AG04450 (cell line): ENCODE results near the gene LSP1. TPM values are rescaled to one million over a fixed set of nuclear protein-coding genes. Genes with fewer than 3 reads are reported as not detected.

Source experiments
- CTCF ChIA-PET: fragments of 300-600, 350-600 bp; formaldehyde crosslinking; extraction: SDS; loops from one replicate; lab custom pipeline; 2022; ENCODE audit warnings: antibody characterized with exemption, inconsistent platforms; lab: Charles Lee
- POLR2A ChIA-PET: fragments of 350-600 bp; formaldehyde crosslinking; extraction: SDS; loops from one replicate; lab custom pipeline; 2021; ENCODE audit warnings: antibody characterized with exemption, inconsistent platforms; lab: Yijun Ruan, JAX
- DNase-seq: peaks from one replicate; pipeline ENCODE4 v3.0.0-alpha.2; 2011; ENCODE audit warnings: low read depth, low spot score
- H3K27ac ChIP-seq: one replicate; pipeline ENCODE4 v1.5.1; 2012; ENCODE audit warnings: low read depth, low read length, control low read depth
- H3K27me3 ChIP-seq: one replicate; pipeline ENCODE4 v1.6.0; 2012; ENCODE audit warnings: low read length; ENCODE audit not compliant: control insufficient read depth, insufficient read depth
- H3K4me3 ChIP-seq: 2 replicates; pipeline ENCODE4 v1.5.1; 2011; ENCODE audit warnings: mild to moderate bottlenecking, low read depth, low read length, control low read depth
- H3K9me3 ChIP-seq: 2 replicates; pipeline ENCODE4 v1.5.1; 2012; ENCODE audit warnings: low read length; ENCODE audit not compliant: control insufficient read depth, insufficient read depth
- polyA plus RNA-seq: library from polyadenylated mRNA; depleted of rRNA; stranded (reverse); fragments of >200 nt; gene quantifications from 2 replicates; pipeline ENCODE4 v1.2.3, GENCODE V29; 2011
- TF ChIP-seq, protein P1 (sequence below): IDR thresholded peaks from 2 replicates; pipeline ENCODE4 v1.5.1; 2011; ENCODE audit warnings: low read depth, low read length, control low read depth, inconsistent platforms

Gene LSP1
- polyA plus RNA-seq, 1 experiment = not detected

DNA sequence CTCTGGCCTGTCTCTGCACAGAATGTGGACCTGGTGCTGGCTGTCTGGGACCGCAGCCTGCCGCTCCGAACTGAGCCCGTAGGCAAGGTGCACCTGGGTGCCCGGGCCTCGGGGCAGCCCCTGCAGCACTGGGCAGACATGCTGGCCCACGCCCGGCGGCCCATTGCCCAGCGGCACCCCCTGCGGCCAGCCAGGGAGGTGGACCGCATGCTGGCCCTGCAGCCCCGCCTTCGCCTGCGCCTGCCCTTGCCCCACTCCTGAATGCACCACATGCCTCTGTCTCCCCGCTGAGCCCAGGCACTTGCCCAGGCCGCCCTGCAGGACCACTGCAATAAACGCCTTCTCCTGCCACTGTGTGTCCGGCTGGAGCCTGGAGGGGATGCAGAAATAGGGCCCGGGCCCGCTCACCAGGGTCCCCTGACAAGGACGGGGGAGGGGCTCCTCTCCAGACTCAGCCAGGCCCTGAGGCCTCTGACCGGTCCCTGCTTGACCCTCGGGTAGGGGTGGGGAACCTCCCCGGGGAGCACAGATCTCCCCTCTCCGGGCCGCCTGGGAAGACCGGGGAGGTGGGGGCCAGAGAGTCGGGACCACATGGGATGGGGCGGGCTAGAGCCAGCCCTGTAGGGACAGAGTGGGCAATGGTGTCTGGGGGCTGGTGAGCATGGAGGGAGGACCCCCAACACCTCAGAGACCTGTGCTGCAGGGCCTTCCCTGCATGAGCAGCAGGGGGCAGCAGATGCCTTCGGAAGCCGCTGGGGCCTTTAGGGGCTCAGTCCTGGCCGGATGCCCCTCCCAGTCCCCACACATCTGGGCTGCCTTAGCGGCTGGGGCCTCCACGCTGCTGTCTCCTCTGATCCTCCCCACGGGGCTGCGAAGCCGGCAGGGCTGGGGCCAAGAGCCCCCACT lies 15.5 kb upstream of the LSP1 start:
- no peak overlapping the region for H3K4me3 ChIP-seq
- DNase-seq = no peak
- POLR2A ChIA-PET = no interaction called here
- TF ChIP-seq, protein P1, sequence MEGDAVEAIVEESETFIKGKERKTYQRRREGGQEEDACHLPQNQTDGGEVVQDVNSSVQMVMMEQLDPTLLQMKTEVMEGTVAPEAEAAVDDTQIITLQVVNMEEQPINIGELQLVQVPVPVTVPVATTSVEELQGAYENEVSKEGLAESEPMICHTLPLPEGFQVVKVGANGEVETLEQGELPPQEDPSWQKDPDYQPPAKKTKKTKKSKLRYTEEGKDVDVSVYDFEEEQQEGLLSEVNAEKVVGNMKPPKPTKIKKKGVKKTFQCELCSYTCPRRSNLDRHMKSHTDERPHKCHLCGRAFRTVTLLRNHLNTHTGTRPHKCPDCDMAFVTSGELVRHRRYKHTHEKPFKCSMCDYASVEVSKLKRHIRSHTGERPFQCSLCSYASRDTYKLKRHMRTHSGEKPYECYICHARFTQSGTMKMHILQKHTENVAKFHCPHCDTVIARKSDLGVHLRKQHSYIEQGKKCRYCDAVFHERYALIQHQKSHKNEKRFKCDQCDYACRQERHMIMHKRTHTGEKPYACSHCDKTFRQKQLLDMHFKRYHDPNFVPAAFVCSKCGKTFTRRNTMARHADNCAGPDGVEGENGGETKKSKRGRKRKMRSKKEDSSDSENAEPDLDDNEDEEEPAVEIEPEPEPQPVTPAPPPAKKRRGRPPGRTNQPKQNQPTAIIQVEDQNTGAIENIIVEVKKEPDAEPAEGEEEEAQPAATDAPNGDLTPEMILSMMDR = peak; percentile 90
- peaks cover 8% of the 10 kb centered on the region for H3K27me3 ChIP-seq
- CTCF ChIA-PET = interaction anchor here (0.8 to 6.1 kb wide), 6 partner anchors 144 to 319 kb away, joined by 3 to 41 read pairs (median 8); no protein-coding TSS in a partner anchor
- no peak overlapping the region for H3K27ac ChIP-seq
- no peaks in the 10 kb centered on the region; the same call in 1 of the 2 replicates for H3K9me3 ChIP-seq

DNA sequence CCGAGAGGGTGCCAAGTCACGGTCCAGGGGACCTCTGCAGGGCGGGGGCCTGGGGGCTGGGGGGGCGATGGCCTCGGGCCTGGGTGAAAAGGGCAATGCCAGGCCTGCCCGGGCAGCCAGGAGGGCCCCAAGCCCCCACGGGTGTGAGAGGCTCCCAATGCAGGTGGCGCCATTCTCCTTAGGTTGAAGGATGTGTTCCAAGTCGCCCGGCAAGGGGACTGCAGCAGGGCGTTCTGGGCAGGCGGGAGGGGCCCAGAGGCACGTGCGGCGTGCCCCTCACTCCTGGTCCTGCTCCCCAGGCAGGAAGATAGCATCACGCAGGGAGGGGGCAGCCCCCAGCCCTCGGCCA lies 14.8 kb upstream of the LSP1 start:
- TF ChIP-seq, protein P1 = no peak
- Histone ChIP-seq H3K27ac (no peak overlapping the region), H3K9me3 (no peaks in the 10 kb centered on the region; the same call in 1 of the 2 replicates), H3K27me3 (peaks cover 9% of the 10 kb centered on the region), H3K4me3 (no peak overlapping the region)
- ChIA-PET CTCF (interaction anchor here (0.8 to 1.8 kb wide), 4 partner anchors 144 to 318 kb away, joined by 4 to 9 read pairs (median 6); no protein-coding TSS in a partner anchor), POLR2A (no interaction called here)
- DNase-seq = no peak

DNA sequence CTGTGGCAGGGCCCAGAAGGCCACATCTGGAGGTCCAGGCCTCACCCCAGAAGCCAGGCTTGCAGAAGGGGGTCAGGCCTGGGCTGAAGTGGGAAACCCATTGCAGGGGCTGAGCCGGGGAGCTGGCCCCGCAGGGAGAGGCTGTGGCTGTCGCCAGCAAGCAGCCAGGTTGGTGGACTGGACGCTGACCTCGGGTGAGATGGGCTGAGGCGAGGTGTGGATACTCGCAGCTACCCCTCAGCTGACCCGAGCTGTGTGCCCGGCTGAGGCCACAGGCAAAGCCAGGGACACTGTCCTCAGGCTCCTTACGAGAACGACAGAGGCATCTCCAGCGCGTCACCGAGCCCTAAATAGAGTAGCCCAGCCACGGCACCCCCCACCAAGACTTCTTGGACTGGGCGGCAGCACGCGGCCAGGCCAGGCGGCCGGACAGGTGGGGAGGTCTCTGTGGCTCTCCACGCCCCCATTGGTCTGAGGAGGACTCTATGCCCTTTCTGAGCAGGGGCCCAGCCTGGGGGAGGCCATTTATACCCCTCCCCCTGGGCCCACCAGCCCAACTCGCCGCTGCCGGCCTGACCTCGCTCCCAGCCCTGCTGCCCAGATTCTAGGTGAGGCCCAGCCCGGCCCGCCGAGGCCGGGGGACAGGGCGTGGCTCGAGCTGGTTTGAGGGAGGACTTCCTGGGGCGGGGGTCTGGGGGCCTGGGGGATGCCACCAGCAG lies 14.3 kb upstream of the LSP1 start, which contains the start of gene TNNI2:
Gene TNNI2, plus strand, starts transcription at position 556 of the 719 bp plus-strand sequence. CDS start 716 bp downstream, outside the sequence.
- TF ChIP-seq, protein P1 = no peak
- H3K27me3 ChIP-seq = peaks cover 9% of the 10 kb centered on the region
- H3K9me3 ChIP-seq = no peaks in the 10 kb centered on the region; the same call in 1 of the 2 replicates
- CTCF ChIA-PET = interaction anchor here (0.8 to 1.8 kb wide), 4 partner anchors 145 to 318 kb away, joined by 4 to 9 read pairs (median 6); no protein-coding TSS in a partner anchor
- POLR2A ChIA-PET = no interaction called here
- H3K4me3 ChIP-seq = no peak within 1 kb of the TSS
- DNase-seq = no peak
- no peak within 1 kb of the TSS for H3K27ac ChIP-seq

DNA sequence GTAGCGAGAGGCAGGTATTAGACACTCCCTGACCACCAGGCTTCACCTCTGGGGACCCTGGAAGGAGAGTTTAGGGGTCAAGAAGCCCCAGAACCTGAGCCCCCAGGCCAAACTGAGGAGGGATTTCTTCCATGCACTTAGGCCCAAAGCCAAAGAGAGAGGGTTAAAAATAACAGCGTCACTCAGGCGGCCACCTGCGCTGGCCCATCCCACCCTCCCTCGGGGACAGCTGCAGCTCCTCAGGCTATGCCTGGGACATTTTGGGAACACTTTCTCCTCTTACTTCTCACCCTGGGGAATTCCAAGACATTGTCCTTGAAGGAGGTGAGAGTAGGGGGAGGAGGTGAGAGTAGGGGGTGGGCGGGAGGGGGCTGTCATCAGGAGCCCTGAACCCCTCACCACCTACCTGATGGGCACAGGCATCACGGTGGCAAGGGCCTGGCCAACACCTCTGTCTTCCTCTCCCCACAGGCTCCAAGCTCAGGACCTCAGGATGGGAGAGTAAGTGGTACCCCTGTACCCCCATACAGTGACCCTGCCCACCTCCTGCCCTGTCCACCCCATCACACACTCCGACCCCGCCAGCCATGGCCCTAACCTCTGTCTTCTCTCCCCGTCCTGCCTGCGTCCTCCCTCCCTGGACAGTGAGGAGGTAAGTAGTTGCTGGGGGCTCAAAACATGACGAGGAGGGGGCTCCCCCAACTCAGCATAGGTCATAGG lies 13.5 kb upstream of the LSP1 start:
- ChIA-PET POLR2A (no interaction called here), CTCF (interaction anchor here (1.5 to 1.8 kb wide), 2 partner anchors 146 to 312 kb away, joined by 7 to 9 read pairs; no protein-coding TSS in a partner anchor)
- H3K27ac ChIP-seq = no peak overlapping the region
- no peak overlapping the region for H3K4me3 ChIP-seq
- H3K9me3 ChIP-seq = no peaks in the 10 kb centered on the region; the same call in 1 of the 2 replicates
- H3K27me3 ChIP-seq = peaks cover 12% of the 10 kb centered on the region
- TF ChIP-seq, protein P1 = no peak
- DNase-seq = no peak
